ENCODE data around the gene GALNT18.

- TF ChIP-seq CTCF (conservative IDR thresholded peaks at IDR 0.05) = no peak
- TF ChIP-seq ZFX (IDR thresholded peaks at IDR 0.05) = no peak
Measured at GRCh38 chr11:11569936-11570491, 51.8 kb downstream of the GALNT18 start.
